Hepatocyte (in vitro differentiated cells): ENCODE data around the gene RGS1.

Source experiments
- CTCF ChIP-seq: fragments of 200-600 bp; sonication (generic); IDR thresholded peaks from 2 replicates; pipeline ENCODE4 v1.5.1; 2016; ENCODE audit warnings: antibody characterized with exemption, mild to moderate bottlenecking; ENCODE audit not compliant: poor library complexity
- EZH2 ChIP-seq: fragments of 200-600 bp; sonication (generic); IDR thresholded peaks from 2 replicates; pipeline ENCODE4 v1.6.1; 2016; ENCODE audit warnings: antibody characterized with exemption, mild to moderate bottlenecking, borderline replicate concordance
- EZH2phosphoT487 ChIP-seq: fragments of 200-600 bp; sonication (generic); IDR thresholded peaks from one replicate; pipeline ENCODE4 v1.6.1; 2018; ENCODE audit warnings: antibody characterized with exemption, mild to moderate bottlenecking, low read depth, moderate library complexity; ENCODE audit not compliant: unreplicated experiment, severe bottlenecking

GRCh38 chr1:192600275-192600674 is 24.7 kb downstream of the RGS1 start:
- TF ChIP-seq CTCF, result no peak
- no peak for TF ChIP-seq EZH2phosphoT487
- TF ChIP-seq EZH2, result no peak
